DOHH2 (cell line): ENCODE data around the gene BLNK.

ENCODE experiments used
- H3F3A ChIP-seq: fragments of 200-600 bp; sonication (generic), shearing (Covaris generic); 2 replicates; pipeline ENCODE4 v1.6.0; 2016; ENCODE audit warnings: antibody characterized with exemption, mild to moderate bottlenecking; ENCODE audit not compliant: control insufficient read depth, insufficient read depth
- H3K27ac ChIP-seq: fragments of 200-600 bp; sonication (generic); 2 replicates; pipeline ENCODE4 v1.5.1; 2014; ENCODE audit warnings: low read depth, mild to moderate bottlenecking, low read length, moderate library complexity
- H3K27me3 ChIP-seq: fragments of 200-600 bp; sonication (generic); 2 replicates; pipeline ENCODE4 v1.6.1; 2014; ENCODE audit warnings: mild to moderate bottlenecking, low read length, mixed read lengths; ENCODE audit not compliant: control insufficient read depth
- H3K36me3 ChIP-seq: fragments of 200-600 bp; sonication (generic); 2 replicates; pipeline ENCODE4 v1.6.1; 2014; ENCODE audit warnings: mild to moderate bottlenecking, low read length, moderate library complexity, mixed read lengths; ENCODE audit not compliant: control insufficient read depth
- H3K4me1 ChIP-seq: fragments of 200-600 bp; sonication (generic); 2 replicates; pipeline ENCODE4 v1.6.1; 2014; ENCODE audit warnings: mild to moderate bottlenecking, low read length, mixed read lengths; ENCODE audit not compliant: control insufficient read depth
- H3K4me2 ChIP-seq: fragments of 200-600 bp; sonication (generic); 2 replicates; pipeline ENCODE4 v1.6.0; 2014; ENCODE audit warnings: mild to moderate bottlenecking, low read length, moderate library complexity
- H3K4me3 ChIP-seq: fragments of 200-600 bp; sonication (generic); 2 replicates; pipeline ENCODE4 v1.5.1; 2014; ENCODE audit warnings: mild to moderate bottlenecking, low read length, mixed read lengths
- H3K79me2 ChIP-seq: fragments of 200-600 bp; sonication (generic); 2 replicates; pipeline ENCODE4 v1.6.1; 2014; ENCODE audit warnings: mild to moderate bottlenecking, low read length, mixed read lengths; ENCODE audit not compliant: control insufficient read depth
- H3K9me2 ChIP-seq: fragments of 200-600 bp; sonication (generic); replicated peaks from 2 replicates; pipeline ENCODE4 v1.6.1; 2014; ENCODE audit warnings: mild to moderate bottlenecking, low read length, mixed read lengths; ENCODE audit not compliant: control insufficient read depth
- H3K9me3 ChIP-seq: fragments of 200-600 bp; sonication (generic); 2 replicates; pipeline ENCODE4 v1.6.1; 2014; ENCODE audit warnings: antibody characterized with exemption, low read length, mixed read lengths; ENCODE audit not compliant: control insufficient read depth, insufficient read depth
- H4K20me1 ChIP-seq: fragments of 200-600 bp; sonication (generic); 2 replicates; pipeline ENCODE4 v1.6.0; 2014; ENCODE audit warnings: low read depth, mild to moderate bottlenecking, antibody characterized with exemption, low read length, moderate library complexity; ENCODE audit not compliant: control insufficient read depth, insufficient read depth
- EZH2phosphoT487 ChIP-seq: fragments of 200-600 bp; sonication (generic); IDR thresholded peaks from 2 replicates; pipeline ENCODE4 v1.6.1; 2017; ENCODE audit warnings: borderline replicate concordance, mild to moderate bottlenecking, antibody characterized with exemption, low read length, moderate library complexity, mixed read lengths
- TF ChIP-seq, protein P1 (sequence below): fragments of 200-600 bp; sonication (generic); IDR thresholded peaks from one replicate; pipeline ENCODE4 v1.5.1; 2014; ENCODE audit warnings: antibody characterized with exemption, mild to moderate bottlenecking, low read depth, low read length; ENCODE audit not compliant: poor library complexity, severe bottlenecking

BLNK gene

DNA sequence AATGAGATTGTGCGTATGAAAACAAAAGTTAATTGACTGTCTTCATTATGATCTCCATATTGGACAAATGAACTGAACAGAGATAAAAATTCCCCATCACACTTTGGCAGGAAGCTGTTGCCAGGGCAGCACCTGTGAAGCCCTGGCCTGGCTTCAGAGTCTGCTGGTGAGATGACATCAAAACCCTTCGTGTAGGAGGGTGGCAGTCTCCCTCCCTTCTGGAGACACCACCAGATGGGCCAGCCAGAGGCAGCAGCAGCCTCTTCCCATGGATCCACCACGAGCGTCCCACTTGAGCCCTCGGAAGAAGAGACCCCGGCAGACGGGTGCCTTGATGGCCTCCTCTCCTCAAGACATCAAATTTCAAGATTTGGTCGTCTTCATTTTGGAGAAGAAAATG lies 32.9 kb upstream of the BLNK start, which contains the start of gene DNTT:
TSS of gene DNTT (plus strand) at position 205 of the 400 bp plus-strand sequence. CDS start at position 269, 64 bp downstream.
- no peaks in the 10 kb centered on the region for H3K79me2 ChIP-seq
- TF ChIP-seq, protein P1, sequence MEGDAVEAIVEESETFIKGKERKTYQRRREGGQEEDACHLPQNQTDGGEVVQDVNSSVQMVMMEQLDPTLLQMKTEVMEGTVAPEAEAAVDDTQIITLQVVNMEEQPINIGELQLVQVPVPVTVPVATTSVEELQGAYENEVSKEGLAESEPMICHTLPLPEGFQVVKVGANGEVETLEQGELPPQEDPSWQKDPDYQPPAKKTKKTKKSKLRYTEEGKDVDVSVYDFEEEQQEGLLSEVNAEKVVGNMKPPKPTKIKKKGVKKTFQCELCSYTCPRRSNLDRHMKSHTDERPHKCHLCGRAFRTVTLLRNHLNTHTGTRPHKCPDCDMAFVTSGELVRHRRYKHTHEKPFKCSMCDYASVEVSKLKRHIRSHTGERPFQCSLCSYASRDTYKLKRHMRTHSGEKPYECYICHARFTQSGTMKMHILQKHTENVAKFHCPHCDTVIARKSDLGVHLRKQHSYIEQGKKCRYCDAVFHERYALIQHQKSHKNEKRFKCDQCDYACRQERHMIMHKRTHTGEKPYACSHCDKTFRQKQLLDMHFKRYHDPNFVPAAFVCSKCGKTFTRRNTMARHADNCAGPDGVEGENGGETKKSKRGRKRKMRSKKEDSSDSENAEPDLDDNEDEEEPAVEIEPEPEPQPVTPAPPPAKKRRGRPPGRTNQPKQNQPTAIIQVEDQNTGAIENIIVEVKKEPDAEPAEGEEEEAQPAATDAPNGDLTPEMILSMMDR: no peak
- TF ChIP-seq EZH2phosphoT487: no peak
- no peak within 1 kb of the TSS for H3K4me3 ChIP-seq
- no peaks in the 10 kb centered on the region for H3F3A ChIP-seq
- H3K36me3 ChIP-seq: no peaks in the 10 kb centered on the region
- H3K4me1 ChIP-seq: peaks cover 27% of the 10 kb centered on the region
- no peaks in the 10 kb centered on the region for H3K27me3 ChIP-seq
- H3K9me2 ChIP-seq: no peaks in the 10 kb centered on the region
- no peak within 1 kb of the TSS for H3K27ac ChIP-seq
- H3K9me3 ChIP-seq: no peaks in the 10 kb centered on the region
- H4K20me1 ChIP-seq: no peaks in the 10 kb centered on the region
- no peak within 1 kb of the TSS for H3K4me2 ChIP-seq

DNA sequence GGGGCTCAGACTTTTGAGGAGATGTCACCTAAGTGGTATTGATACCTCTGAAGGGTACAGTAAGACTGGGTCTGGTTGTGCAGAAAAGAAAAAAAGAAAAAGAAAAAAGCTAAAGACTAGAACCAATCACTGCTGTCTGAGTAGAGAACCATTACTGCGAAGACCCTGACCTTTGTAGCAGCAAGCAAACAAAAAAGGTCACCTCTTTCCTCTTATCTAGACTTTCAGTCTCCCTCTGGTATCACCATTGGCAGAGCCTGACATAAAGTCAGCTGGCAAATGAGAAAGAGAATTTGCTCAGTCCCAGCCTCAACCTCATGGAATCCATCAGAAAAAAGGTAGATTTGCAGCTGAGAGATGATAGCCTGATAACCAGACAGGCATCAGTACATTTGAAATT lies 30.2 kb upstream of the BLNK start:
- Histone ChIP-seq H3K9me2 (no peaks in the 10 kb centered on the region), H3K36me3 (no peaks in the 10 kb centered on the region), H3K79me2 (no peaks in the 10 kb centered on the region), H3K9me3 (no peaks in the 10 kb centered on the region), H3K27ac (no peak overlapping the region), H3K27me3 (no peaks in the 10 kb centered on the region), H3K4me3 (no peak overlapping the region), H3F3A (no peaks in the 10 kb centered on the region), H3K4me1 (peaks cover 38% of the 10 kb centered on the region), H3K4me2 (no peak overlapping the region), H4K20me1 (no peaks in the 10 kb centered on the region)
- no peak for TF ChIP-seq EZH2phosphoT487
- TF ChIP-seq, protein P1: no peak

DNA sequence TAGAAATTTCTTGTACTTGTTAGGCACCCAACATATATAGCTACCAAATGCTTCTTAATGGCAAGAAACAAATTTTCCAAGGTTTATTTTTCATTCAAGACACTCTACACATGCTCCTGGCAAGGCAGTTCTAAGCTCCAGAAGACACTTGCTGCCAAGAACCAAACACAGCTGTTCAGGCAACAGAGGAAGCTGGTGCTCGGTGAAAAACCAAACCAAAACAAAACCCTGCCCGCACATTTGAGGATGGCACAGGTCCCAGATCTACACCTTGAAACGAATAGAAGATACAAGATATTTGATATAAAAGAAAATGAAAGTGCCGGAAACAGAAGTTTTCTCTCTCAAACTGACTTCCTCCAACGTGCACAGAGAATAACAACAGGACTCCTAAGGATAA lies 28.0 kb upstream of the BLNK start:
- no peaks in the 10 kb centered on the region for H3K9me3 ChIP-seq
- H3K4me3 ChIP-seq: peak overlapping the region; percentile 55
- H3K27ac ChIP-seq: peak overlapping the region; percentile 48
- TF ChIP-seq, protein P1: no peak
- TF ChIP-seq EZH2phosphoT487: no peak
- H3K4me1 ChIP-seq: peaks cover 53% of the 10 kb centered on the region
- H3K36me3 ChIP-seq: no peaks in the 10 kb centered on the region
- H4K20me1 ChIP-seq: no peaks in the 10 kb centered on the region
- peak overlapping the region; percentile 75 for H3K4me2 ChIP-seq
- no peaks in the 10 kb centered on the region for H3K79me2 ChIP-seq
- H3K9me2 ChIP-seq: no peaks in the 10 kb centered on the region
- no peaks in the 10 kb centered on the region for H3K27me3 ChIP-seq
- no peaks in the 10 kb centered on the region for H3F3A ChIP-seq
